Left lobe of liver (tissue), 2 donors: Measurements from ENCODE around the gene SCGB1C2. TPM values are rescaled to one million over a fixed set of nuclear protein-coding genes. Genes with fewer than 3 reads are reported as not detected.

ENCODE experiments used
- ATAC-seq: fragments of 200-7000 bp; cut with Tn5 transposase; one replicate; pipeline ENCODE4 v1.9.1; 2020; ENCODE audit warnings: mild to moderate bottlenecking, moderate library complexity
- DNase-seq: peaks from one replicate; pipeline ENCODE4 v3.0.0-alpha.2; 2020; ENCODE audit warnings: low spot score
- total RNA-seq: library from RNA; stranded (reverse); gene quantifications from one replicate; pipeline ENCODE4 v1.2.1, GENCODE V29; 2021
- donor health status: DM: no; HTN: no; CAD: no; lungs with moderate emphysema.
- donor health status: DM: no; HTN: yes; CAD: no.

The SCGB1C2 gene
- total RNA-seq, 1 donor from 2014 or later: not detected

- DNase-seq: no peak
Observed at GRCh38 chr17:147796-148740, 10.7 kb downstream of the SCGB1C2 start.

GRCh38 chr17:148757-149156 lies 11.4 kb downstream of the SCGB1C2 start:
- ATAC-seq (no peak), DNase-seq (no peak)

More at GRCh38 chr17:147796-148740, 10.7 kb downstream of the SCGB1C2 start:
- ATAC-seq: no peak

GRCh38 chr17:149231-149630 lies 11.9 kb downstream of the SCGB1C2 start:
- no peak for ATAC-seq
- no peak for DNase-seq

GRCh38 chr17:149897-150584 lies 12.7 kb downstream of the SCGB1C2 start:
- peak; percentile 35 for DNase-seq
- no peak for ATAC-seq

GRCh38 chr17:151004-151403 lies 13.6 kb downstream of the SCGB1C2 start:
- peak; percentile 82 for ATAC-seq
- peak; percentile 75 for DNase-seq

GRCh38 chr17:151886-152859 lies 14.8 kb downstream of the SCGB1C2 start:
- ATAC-seq: no peak
- DNase-seq: no peak

- DNase-seq (no peak), ATAC-seq (no peak)
Observed at GRCh38 chr17:152860-153420, 15.6 kb downstream of the SCGB1C2 start.

GRCh38 chr17:153851-154250 lies 16.5 kb downstream of the SCGB1C2 start:
- DNase-seq (no peak), ATAC-seq (no peak)

- no peak for DNase-seq
Observed at GRCh38 chr17:155576-155975, 18.2 kb downstream of the SCGB1C2 start.

GRCh38 chr17:156094-156621 lies 18.8 kb downstream of the SCGB1C2 start:
- DNase-seq: no peak
- ATAC-seq: no peak

More at GRCh38 chr17:155576-155975, 18.2 kb downstream of the SCGB1C2 start:
- no peak for ATAC-seq

- no peak for DNase-seq
- no peak for ATAC-seq
Observed at GRCh38 chr17:156946-157345, 19.6 kb downstream of the SCGB1C2 start.

GRCh38 chr17:157901-158300 lies 20.5 kb downstream of the SCGB1C2 start:
- ATAC-seq: no peak
- no peak for DNase-seq

- ATAC-seq (no peak), DNase-seq (no peak)
Observed at GRCh38 chr17:158379-158778, 21.0 kb downstream of the SCGB1C2 start.

- no peak for DNase-seq
Observed at GRCh38 chr17:159609-160008, 22.2 kb downstream of the SCGB1C2 start.

GRCh38 chr17:160336-160735 lies 23.0 kb downstream of the SCGB1C2 start:
- ATAC-seq (no peak), DNase-seq (no peak)

More at GRCh38 chr17:159609-160008, 22.2 kb downstream of the SCGB1C2 start:
- no peak for ATAC-seq

- ATAC-seq (no peak), DNase-seq (no peak)
Observed at GRCh38 chr17:161481-161880, 24.1 kb downstream of the SCGB1C2 start.

GRCh38 chr17:162689-163088 lies 25.3 kb downstream of the SCGB1C2 start:
- ATAC-seq (no peak), DNase-seq (no peak)

GRCh38 chr17:163514-164098 lies 26.2 kb downstream of the SCGB1C2 start:
- no peak for DNase-seq
- no peak for ATAC-seq

GRCh38 chr17:164303-165235 lies 27.2 kb downstream of the SCGB1C2 start:
- peak; percentile 55 for DNase-seq
- ATAC-seq: peak; percentile 87
